ENCODE data around the gene KMT2E. TPM values are rescaled to one million over a fixed set of nuclear protein-coding genes. Genes with fewer than 3 reads are reported as not detected.

The KMT2E gene
- total RNA-seq, 1 experiment from 2014 or later: 38.2 TPM

DNA sequence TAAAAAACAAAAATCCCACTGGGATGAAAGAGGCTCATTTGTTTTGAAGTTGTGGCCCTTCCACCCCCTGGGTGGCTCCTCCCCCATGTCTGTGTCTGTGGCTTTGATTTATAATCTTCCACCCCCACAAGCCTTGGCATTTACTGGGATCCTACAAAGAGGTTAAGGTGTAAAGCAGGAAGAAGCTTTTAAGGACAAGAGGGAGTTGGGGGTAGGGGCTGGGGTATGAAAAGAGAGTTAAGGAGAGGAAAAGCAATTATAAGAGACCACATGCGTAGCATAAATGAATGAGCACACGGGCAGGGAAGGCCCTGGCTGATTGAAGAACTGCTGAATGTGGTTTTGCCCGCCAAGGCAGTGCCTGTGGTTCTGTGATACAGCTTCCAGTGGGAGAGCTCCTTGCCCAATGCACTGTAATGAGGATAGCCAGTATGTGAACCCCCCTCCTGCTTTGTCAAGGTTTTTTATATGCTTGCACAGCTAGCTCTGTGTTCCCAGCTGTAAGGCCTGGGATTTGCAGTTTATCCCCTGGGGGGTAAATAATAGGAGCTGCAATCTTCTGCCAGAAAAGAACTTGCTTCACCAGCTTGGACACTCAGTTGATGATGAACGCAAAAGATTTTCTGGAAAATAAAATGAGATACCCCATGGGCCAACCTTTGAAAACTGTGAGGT lies 34.7 kb upstream of the KMT2E start:
- Histone ChIP-seq H3K23me2 (ENCODE audit: insufficient read length, low read depth, low read length, poor library complexity, severe bottlenecking) (peaks cover 4% of the 10 kb centered on the region), H3K4me2 (ENCODE audit: insufficient read depth, insufficient read length, low read length) (peak overlapping the region; percentile 31), H3K14ac (ENCODE audit: insufficient read depth, low read length) (no peak overlapping the region; the same call in 1 of the 2 replicates), H4K20me1 (ENCODE audit: control insufficient read depth, insufficient read depth, insufficient read length) (no peaks in the 10 kb centered on the region), H2BK15ac (ENCODE audit: low read depth, low read length) (no peak overlapping the region), H2BK12ac (ENCODE audit: insufficient read length, low read depth, low read length) (no peak overlapping the region), H4K91ac (ENCODE audit: insufficient read length, low read depth, low read length) (no peak overlapping the region), H2AFZ (ENCODE audit: low read length) (no peak overlapping the region), H3K9me3 (ENCODE audit: control insufficient read depth, low read depth, low read length) (no peaks in the 10 kb centered on the region), H2AK5ac (ENCODE audit: insufficient read length, low read length) (no peak overlapping the region), H2BK5ac (ENCODE audit: insufficient read length, low read length) (no peak overlapping the region), H3K27me3 (ENCODE audit: insufficient read depth, low read length) (no peaks in the 10 kb centered on the region), H3K27ac (ENCODE audit: insufficient read length, low read depth, low read length) (peak overlapping the region; percentile 54), H2BK120ac (ENCODE audit: low read depth, low read length, poor library complexity, severe bottlenecking) (no peak overlapping the region), H2BK20ac (ENCODE audit: low read depth, low read length, poor library complexity, severe bottlenecking) (no peak overlapping the region), H3K9ac (ENCODE audit: extremely low read depth, insufficient read length, low read length) (peak overlapping the region; percentile 23), H3K4ac (ENCODE audit: low read depth, low read length) (no peak overlapping the region), H4K5ac (ENCODE audit: insufficient read length, low read depth, low read length) (no peak overlapping the region), H3T11ph (ENCODE audit: low read length) (no peak overlapping the region), H3K79me2 (ENCODE audit: insufficient read depth, low read length) (no peaks in the 10 kb centered on the region), H3K56ac (ENCODE audit: insufficient read length, low read depth, low read length) (no peak overlapping the region), H3K4me1 (ENCODE audit: insufficient read depth, low read length) (no peaks in the 10 kb centered on the region; the same call in 1 of the 2 replicates), H3K23ac (ENCODE audit: insufficient read length, low read depth, low read length) (no peak overlapping the region), H3K79me1 (ENCODE audit: insufficient read depth, low read depth, low read length, poor library complexity, severe bottlenecking) (no peaks in the 10 kb centered on the region), H3K18ac (ENCODE audit: insufficient read length, low read depth, low read length) (no peak overlapping the region), H4K8ac (replicated peaks; ENCODE audit: insufficient read length, low read depth, low read length) (no peak overlapping the region)
- H3K4me3 Mint-ChIP-seq: peak overlapping the region; percentile 35 to 73
- TF ChIP-seq, protein P1, sequence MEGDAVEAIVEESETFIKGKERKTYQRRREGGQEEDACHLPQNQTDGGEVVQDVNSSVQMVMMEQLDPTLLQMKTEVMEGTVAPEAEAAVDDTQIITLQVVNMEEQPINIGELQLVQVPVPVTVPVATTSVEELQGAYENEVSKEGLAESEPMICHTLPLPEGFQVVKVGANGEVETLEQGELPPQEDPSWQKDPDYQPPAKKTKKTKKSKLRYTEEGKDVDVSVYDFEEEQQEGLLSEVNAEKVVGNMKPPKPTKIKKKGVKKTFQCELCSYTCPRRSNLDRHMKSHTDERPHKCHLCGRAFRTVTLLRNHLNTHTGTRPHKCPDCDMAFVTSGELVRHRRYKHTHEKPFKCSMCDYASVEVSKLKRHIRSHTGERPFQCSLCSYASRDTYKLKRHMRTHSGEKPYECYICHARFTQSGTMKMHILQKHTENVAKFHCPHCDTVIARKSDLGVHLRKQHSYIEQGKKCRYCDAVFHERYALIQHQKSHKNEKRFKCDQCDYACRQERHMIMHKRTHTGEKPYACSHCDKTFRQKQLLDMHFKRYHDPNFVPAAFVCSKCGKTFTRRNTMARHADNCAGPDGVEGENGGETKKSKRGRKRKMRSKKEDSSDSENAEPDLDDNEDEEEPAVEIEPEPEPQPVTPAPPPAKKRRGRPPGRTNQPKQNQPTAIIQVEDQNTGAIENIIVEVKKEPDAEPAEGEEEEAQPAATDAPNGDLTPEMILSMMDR (conservative IDR thresholded peaks at IDR 0.05): no peak
- H3K4me1 Mint-ChIP-seq: peaks cover 35 to 55% of the 10 kb centered on the region in 2 experiments
- peak overlapping the region; percentile 84 to 94 (median 91); a peak in 6 of 7 replicates for H3K27ac Mint-ChIP-seq
- WGBS (ENCODE audit: extremely low coverage, insufficient read length, low lambda C conversion rate): no CpG with 5 or more reads among the region's 4 CpGs
- H3K36me3 Mint-ChIP-seq (ENCODE audit: insufficient read depth in 1 of 3, low read depth in 3 of 3): no peaks in the 10 kb centered on the region
- no peaks in the 10 kb centered on the region for H3K27me3 Mint-ChIP-seq (ENCODE audit: low read depth)
- DNase-seq: peak; percentile 43
- H3K9me3 Mint-ChIP-seq: no peaks in the 10 kb centered on the region
